Measurements from ENCODE around the gene CDH2.

Gene CDH2

DNA sequence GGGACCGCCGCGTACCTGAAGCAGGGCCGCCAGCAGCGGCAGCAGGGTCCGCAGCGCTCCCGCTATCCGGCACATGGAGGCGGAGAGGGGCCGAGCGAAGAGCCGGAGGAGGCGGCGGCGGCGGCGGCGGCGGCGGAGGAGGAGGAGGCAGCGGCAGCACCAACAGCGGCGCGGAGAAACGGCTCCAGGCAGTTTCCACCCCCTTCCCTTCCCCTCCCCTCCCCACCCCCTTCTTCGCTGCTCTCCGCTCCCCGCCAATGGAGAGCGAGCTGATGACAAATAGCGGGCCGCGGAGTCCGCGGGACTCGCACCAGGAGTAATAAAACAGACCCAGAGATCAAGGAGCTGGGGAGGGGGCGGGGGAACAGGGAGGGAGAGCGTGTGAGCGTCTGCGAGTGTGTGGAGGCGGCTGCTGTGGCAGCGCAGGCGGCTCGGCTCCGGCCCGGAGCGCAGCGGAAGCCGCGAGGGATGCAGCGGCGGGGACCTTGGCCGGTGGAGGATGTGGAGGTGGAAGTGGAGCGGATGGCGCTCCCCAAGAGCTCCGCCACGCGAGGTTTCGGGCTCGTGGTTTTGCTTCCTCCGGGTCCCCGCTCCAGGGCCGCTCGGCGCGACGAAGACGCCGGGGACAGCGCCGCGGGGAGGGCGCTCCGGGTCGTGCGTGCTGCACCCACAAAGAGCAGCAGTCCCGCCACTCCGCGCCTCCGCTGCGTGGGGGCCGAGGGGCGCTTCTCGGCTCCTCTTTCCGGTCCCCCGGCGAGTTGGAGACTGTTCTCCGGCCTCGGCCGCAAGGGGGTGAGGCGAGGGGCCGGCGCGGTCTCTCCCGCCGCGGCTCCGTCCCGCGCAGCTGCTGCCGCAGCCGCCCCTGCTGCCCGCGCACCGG is at the start of gene CDH2:
CDH2 (minus strand) TSS at position 183 of the 880 bp plus-strand sequence; CDS start at position 75, 108 bp downstream.
- in situ Hi-C loops (cut with HindIII; ENCODE audit: low sequenced_read_pairs), result no loop called here

DNA sequence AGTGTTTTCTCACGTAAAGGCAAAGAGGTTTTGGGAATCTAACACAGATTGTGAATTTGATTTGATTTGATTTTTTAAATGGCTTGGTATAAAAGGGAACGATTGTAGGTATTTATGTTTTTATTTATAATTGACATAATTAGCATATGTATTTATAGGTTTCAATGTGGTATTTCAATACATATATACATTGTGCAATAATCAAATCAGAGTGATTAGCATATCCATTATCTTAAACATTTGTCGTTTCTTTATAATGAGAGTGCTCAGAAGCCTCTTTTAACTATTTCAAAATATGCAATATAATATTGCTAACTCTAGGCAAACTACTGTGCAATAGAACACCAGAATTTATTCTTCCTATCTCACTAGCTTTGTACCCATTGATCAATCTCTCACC is 35.1 kb upstream of the CDH2 start:
- in situ Hi-C loops (cut with HindIII; ENCODE audit: low sequenced_read_pairs), result no loop called here

DNA sequence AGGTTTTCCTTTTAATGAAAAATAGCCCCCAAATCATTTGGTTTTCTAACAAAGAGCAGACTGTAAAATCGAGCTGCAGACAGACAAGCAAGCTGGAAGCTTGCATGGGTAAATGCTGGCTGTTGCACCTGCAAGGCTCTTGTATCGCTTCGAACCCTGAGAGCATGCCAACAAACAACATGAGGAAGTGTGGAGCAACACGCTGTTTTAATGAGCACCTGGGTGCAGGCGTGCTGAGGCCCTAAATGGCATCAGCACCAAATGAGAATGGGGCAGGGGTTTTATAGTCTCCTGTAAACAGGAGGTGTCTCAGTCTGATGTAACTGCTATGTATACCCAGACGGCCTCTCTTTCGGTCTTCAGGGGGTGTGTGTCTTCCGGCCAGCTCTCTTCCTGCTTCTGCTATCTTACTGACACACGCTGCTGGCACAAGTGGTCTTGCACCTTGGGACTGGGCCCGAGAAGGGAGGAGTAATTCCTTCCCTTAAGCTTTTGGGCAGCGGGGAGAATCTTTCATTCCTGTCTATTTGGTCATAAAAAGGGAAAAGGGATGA is 31.9 kb upstream of the CDH2 start:
- in situ Hi-C loops (cut with HindIII; ENCODE audit: low sequenced_read_pairs), result no loop called here

DNA sequence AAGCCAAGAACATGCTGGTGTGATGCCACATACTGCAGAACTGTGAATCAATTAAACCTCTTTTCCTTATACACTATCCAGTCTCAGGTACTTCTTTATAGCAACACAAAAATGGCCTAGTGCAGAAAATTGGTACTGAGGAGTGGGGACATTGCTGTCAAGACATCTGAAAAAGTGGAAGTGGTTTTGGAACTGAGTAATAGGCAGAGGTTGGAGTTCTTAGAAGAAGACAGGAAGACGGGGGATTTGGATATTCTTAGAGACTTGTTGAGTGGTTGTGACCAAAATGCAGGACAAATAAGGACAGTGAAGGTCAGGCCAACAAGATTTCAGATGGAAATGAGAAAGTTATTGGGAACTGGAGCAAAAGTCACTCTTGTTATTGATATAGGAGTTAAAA is 31.3 kb upstream of the CDH2 start:
- in situ Hi-C loops (cut with HindIII; ENCODE audit: low sequenced_read_pairs), result no loop called here

DNA sequence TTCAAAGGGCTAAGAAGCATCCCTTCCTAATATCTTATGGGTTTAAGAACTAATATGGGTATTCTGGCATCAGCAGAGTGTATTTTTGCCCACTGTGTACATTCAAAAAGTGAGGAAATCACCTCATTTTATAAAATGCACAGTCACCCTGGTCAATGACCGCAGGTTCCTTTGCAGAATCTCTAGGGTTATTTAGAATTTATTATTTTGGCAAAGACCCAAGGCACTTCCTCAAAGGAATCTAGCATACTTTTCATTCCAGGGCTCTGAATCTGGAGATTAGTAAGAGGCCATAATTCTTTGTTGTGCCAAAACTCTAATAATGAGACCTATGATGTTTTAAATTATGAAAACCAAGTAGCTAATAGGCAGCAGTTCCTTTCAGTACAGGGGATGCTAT is 27.2 kb upstream of the CDH2 start:
- in situ Hi-C loops (cut with HindIII; ENCODE audit: low sequenced_read_pairs), result no loop called here

DNA sequence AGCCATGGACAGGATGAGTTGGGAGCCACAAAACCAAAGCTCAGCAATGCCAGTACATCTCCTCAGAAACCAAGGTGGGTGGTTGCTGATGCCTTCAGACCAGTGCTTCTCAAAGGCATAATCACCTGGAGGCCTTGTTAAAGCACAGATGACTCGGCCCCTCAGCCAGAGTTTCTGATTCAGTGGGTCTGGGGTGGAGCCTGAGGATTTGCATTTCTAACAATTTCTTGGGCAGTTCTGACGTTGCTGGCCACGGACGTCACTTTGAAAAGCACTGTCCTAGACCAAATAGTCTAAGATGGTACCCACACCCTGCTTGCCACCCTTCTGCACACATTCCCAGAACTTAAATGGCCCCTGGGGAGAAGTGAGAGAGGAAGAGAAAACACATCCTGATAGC is 24.1 kb upstream of the CDH2 start:
- in situ Hi-C loops (cut with HindIII; ENCODE audit: low sequenced_read_pairs), result no loop called here

DNA sequence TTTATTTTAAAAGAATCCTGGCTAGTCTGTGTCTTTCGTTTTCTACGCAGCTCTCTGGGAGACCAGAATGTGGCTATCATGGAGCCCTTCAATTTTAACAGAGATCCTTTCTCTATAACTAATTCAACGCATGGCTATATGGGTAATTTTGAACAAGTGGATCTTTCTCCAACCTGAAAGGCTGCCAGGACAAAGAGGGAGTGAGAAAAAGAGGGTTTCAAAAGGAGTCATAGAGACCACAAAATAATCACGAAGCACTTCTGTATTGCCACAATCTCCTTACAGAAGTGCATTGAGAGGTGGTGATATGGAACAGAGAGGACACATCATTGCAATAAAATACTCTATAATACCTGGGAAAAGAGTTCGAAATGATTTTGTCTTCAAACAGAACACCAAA is 21.7 kb upstream of the CDH2 start:
- in situ Hi-C loops (cut with HindIII; ENCODE audit: low sequenced_read_pairs), result no loop called here

DNA sequence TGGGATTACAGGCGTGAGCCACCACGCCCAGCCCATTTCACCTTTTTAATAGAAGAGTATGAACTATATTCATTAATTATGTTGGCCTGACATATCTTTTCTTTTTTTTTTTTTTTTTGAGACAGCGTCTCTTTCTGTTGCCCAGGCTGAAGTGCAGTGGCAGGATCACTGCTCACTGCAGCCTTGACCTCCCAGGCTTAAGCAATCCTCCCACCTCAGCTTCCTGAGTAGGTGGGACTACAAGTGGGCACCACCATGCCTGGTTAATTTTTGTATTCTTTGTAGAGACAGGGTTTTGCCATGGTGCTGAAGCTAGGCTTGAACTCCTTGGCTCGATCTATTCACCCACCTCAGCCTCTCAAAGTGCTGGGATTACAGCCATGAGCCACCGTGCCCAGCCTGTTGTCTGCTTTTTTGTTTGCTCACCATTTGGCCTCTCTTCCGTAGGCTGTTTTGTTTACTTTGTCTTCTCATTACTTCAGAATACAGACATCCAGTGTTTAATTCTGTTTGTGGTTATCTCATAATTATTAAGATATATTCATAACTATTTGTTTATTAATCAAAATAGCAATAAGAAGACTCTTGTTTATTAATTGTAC is 16.3 kb upstream of the CDH2 start:
- in situ Hi-C loops (cut with HindIII; ENCODE audit: low sequenced_read_pairs), result no loop called here

DNA sequence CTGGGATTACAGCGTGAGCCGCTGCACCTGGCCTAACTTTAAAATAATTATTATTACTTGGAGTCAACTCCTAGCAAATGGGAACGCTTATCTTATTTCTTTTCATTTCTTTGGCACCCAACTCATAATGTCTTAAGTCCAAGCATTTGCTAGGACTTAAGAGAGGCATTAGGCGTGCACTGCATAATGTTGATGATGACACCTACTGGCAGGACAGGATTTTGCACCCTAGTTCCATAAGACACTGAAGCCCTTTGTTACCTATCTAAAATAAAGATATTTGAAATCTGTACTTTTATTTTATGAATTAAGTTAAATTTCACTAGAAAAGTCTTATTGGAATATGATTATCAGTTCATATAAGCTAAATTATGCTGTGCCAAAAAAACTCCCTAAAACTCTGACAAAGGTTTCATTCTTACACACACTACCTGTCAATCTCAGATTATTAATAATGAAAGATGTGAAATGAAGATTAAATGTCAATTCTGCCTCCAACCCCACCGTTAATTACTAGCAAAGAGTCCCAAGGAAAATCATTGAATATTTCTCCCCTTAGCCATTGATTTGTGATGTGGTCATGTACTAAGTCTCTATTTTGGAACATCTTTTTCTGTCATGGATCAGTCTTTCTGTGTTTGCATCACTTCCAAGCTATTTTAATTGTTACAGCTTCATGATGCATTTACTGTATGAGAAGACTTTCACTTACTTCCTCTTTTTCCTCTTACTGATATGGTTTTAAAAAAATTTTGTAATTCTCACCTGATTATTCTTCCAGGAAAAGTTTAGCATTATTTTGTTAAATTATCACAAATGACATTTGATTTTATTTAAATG is 12.7 kb upstream of the CDH2 start:
- in situ Hi-C loops (cut with HindIII; ENCODE audit: low sequenced_read_pairs), result no loop called here

DNA sequence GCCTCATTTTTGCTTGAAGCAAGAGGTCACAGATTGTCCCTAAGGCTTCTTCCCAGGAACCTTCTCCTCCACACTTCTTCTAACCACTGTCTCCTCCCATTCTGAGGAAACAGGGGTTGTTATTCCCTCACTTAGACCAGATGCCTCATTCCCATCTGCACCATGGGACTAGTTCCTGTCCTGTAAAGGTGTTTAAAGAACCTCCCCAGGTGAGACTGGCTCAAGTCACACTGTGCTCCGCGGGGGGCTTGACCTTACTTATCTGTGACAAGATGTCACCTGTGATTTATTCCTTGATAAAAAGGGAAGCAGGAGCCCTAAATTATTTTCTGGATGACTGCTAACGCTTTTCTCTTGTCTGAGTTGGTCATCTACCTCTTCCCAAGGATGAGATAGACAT is 8.2 kb upstream of the CDH2 start:
- in situ Hi-C loops (cut with HindIII; ENCODE audit: low sequenced_read_pairs), result no loop called here

DNA sequence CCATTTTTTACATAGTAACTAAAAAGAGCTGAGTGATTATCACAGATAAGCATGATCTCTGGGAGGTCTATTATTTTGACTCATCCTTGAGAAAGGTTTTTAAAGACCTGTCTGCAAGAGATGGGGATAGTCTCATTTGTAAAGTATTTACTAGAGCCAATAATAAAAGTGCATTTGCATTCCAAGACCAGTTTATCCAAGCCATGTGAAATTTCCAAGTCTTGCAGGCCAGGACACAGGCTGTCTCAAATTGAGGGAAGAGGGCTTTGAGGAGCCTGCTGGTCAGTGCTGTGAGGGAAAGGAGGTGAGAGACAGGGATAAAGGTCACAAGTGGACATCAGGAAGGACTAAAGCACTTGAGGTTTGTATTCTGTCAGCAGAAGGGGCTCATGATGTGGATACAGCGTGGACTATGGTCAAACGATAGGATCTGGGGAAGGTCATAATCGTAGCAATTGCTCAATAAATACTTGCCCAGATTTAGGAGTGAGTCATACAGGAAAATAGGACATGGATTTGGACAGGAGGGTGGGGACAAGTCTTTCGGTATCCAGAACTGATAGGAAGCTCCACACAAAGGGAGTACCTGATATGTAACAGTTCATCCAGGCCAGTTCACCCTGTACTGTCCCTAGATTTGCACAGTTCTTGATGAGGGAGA is 6.6 kb upstream of the CDH2 start:
- in situ Hi-C loops (cut with HindIII; ENCODE audit: low sequenced_read_pairs), result no loop called here

DNA sequence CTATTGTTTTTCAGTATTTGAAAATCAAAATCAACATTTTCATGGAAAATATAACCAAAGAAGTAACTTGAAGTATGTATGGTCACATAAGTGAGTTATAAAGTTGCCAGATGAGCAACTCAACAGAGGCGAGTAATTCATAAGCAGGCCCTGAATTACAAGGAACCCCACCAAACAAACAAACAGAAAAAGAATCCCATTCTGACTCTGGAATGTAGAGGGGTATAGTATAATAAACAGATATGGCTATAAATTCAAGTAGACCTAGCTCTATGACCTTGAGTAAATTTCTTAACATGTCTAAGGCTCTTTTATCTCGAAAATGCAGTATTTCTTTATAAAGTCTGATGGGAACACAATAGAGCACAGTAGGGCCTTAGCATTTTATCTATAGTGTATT is 4.7 kb upstream of the CDH2 start:
- in situ Hi-C loops (cut with HindIII; ENCODE audit: low sequenced_read_pairs), result no loop called here

DNA sequence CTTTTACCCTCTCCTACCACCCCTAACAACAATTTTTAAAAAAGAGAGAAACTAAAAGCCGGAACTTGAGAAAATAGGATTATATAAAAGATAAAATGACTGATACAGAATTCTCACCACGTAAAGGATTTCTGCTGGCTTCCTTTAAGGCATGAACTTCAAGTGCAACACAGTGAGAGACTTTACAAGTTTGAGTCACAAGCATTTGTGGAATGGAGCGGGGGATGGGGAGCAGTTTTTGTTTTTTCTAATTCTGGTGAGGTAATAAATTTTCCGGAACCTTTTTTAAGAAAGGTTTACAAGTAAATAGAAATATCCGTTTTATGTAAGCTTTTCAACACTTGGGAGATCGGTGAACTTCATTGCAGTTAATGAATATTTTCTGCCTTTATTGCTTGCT is 1.8 kb upstream of the CDH2 start:
- in situ Hi-C loops (cut with HindIII; ENCODE audit: low sequenced_read_pairs), result no loop called here

DNA sequence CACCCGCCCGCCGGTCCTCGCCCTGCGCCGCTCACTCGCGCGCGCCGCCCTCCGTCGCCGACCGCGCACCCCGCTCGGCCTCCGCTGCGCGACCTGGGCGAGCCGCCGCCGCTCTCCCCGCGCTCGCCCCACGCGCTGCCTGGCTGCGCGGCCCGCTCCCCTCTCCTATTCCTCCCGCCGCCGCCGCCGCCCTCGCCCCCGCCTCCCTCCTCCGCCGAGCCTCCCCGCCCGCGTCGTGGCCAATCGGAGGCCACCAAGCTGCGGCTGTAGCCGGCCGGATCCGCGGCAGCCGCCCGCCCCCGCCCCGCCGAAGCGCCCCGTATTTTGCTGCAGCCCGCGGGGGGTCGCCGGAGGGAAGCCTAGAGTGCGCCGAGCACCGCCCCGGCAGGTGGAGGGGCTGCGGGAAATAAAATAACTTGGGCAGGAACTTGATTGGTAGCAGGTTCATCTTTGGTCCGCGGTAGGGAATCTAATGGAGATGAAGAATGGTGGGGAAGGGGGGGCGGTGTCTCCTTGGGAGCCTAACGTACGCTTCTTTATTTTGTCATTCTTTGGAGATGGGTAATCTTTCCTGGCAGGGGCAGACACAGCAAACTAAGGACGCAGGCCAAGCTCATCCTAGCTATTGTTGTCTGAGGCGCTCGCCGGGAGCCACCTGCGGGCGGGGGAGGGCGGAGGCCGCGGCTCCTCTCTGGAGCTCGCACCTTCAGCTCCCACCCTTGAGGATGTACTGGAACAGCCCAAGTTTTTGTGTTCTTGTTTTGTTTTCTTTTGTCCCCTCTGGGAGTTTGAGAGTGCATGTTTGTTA is 1.1 kb upstream of the CDH2 start:
- in situ Hi-C loops (cut with HindIII; ENCODE audit: low sequenced_read_pairs), result no loop called here

DNA sequence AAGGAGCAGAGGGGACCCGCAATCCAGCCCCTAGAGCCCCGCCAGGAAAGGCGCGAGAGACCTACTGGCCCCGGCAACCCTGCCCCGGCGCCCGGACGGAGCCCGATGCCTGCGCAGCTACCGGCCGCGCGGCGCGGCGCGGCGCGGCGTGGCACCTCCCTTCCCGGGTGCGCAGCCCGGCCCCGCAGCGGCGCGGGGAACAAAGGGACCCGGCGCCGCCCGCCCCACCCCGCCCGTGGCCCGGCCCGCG is 307 bp downstream of the CDH2 start:
- in situ Hi-C loops (cut with HindIII; ENCODE audit: low sequenced_read_pairs), result no loop called here

DNA sequence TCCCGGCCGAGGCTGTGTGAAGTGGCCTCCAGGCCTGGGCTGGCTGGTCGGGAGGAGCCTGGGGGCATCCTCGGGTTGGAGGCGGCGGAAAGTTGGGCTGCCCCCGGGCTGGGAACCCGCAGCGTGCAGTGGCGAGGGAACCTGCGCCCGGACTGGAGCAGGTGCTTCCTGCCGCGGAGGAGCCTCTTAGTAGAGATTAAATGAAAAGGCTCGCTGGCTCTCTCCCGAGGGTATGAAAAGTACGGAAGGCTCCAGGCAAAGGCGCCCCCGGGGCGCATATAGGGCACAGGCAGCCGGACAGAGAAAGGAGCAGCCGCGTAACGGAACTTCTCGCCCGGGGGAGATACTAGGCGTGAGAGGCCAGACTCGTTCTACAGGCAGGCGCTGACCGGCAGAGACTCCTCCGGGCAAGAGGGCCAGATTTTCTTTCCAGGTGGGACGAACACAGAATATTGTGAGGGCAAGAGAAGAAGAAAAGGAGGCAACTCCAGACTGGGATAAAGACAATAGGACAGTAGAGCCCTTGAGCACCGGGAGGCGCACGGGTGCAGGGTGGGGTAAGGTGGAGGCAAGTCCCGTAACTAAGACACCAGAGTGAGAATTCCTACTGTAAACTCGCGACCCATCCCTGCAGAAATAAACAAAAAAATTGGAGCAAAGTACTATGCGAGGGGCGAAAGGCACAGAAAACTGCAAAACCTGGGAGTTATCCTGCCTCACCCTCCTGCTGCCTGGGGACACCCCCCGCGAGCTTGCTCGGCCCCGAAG is 816 bp downstream of the CDH2 start:
- in situ Hi-C loops (cut with HindIII; ENCODE audit: low sequenced_read_pairs), result no loop called here

DNA sequence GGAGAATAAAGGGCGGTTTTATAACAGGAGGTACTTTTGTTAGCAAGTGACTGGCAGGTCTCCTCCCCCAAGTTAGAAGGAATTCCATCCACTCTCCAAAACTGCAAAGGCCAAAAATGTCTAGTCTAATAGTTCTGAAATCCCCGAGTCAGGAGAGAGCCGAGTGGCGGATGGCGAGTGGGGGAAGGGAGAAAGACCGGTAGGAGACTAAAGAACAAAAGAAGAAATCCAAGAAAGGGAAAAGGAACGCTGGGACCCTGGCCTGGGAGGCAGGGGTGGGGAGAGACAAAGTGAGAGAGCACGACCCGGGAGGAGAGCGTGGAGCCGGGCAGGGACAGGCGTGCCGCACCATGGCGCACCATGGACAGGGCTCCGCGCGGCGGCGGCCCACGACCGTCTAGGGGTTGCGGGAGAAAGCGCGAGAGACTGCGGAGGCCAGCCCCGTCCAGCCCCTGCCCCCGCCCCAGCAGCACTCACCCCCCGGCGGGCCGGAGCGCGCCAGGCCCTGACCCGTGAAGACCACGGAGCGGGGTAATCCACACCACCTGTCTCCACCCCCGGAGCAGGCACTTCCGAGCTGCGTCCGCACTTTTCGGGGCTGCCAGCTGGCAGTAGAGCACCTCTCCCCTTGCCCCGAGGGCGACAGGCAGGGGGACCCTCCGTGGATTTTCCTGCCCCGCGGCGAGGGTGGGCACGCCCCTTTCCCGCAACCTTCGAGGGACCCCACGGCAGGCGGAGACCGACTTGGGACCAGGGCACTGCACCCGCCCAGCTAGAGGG is 1.6 kb downstream of the CDH2 start:
- in situ Hi-C loops (cut with HindIII; ENCODE audit: low sequenced_read_pairs), result no loop called here

DNA sequence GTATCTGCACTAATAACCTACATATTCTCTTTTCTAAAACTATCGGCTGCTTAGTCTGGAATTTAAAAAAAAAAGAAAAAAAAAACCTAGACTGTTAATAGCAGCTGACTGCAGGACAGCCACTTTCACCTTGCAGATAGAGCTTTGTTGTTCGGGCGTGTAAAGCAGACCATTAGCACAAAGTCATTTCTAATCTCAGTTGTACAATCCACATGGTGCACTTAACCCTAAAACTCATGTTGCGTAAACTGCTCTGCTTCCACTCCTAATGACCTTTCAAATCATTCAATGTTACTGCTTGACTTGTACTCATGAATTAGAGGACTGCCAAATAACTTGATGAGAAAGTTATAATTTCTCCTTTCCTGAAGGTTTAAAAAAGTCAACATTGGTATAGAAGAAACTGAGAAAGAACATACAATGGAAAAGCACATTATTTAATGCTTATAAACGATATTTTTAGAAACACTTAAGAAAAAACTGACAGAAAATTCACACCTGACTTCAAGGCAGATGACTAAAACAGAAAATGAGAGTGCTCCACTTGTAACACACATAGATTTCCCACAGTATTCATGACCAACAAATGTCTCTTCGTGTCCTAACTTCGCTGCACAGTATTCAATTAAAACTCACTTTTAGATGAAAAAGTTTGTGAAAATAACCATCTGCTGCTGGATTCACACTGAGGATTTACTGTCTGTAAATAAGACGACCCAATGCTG is 2.6 kb downstream of the CDH2 start:
- in situ Hi-C loops (cut with HindIII; ENCODE audit: low sequenced_read_pairs), result no loop called here
